Naive thymus-derived CD8-positive, alpha-beta T cell (primary cell): ENCODE measurements around the gene CCL26. TPM values are rescaled to one million over a fixed set of nuclear protein-coding genes. Genes with fewer than 3 reads are reported as not detected.
A peak's percentile ranks its signal among the peaks of the same experiment; 100 is the strongest.
"Not testable (repeated sequence)": the region's sequence is repeated elsewhere in the genome, so short reads cannot be mapped to it uniquely, and the experiment has no call there.

Experiments
- ATAC-seq, 2 donors: fragments of 150-1000 bp; cut with Tn5 transposase in 1 of 2; sonication (Bioruptor Pico), chemical (Tn5 transposase) in 1 of 2; 1 replicate in 1 of 2; 2 replicates in 1 of 2; pipeline ENCODE4 v1.10.0; 2021; ENCODE audit warnings: mild to moderate bottlenecking in 2 of 2, moderate library complexity in 2 of 2
- POLR2A ChIA-PET: fragments of 350-600 bp; sonication (Branson Sonifier 250); formaldehyde crosslinking; loops from one replicate; lab custom pipeline; 2021; ENCODE audit warnings: antibody characterized with exemption; lab: Charles Lee
- DNase-seq, 10 donors: peaks; one replicate each; pipeline versions ENCODE4 v3.0.0 to v3.0.0-alpha.2; 2020 to 2022
- H3K27ac Mint-ChIP-seq, 10 donors: one replicate each; pipeline ENCODE4 v1.8.0; 2020 to 2022; ENCODE audit warnings: mild to moderate bottlenecking in 10 of 10, mixed read lengths in 10 of 10, moderate library complexity in 4 of 10, inconsistent platforms in 1 of 10
- H3K27me3 Mint-ChIP-seq, 5 donors: one replicate each; pipeline ENCODE4 v1.8.0; 2021 to 2022; ENCODE audit warnings: mixed read lengths in 5 of 5
- H3K36me3 Mint-ChIP-seq, 3 donors: one replicate each; pipeline ENCODE4 v1.8.0; 2020 to 2022; ENCODE audit warnings: mixed read lengths in 3 of 3, mild to moderate bottlenecking in 2 of 3, inconsistent platforms in 1 of 3
- H3K4me1 Mint-ChIP-seq, 4 donors: one replicate each; pipeline ENCODE4 v1.8.0; 2021 to 2022; ENCODE audit warnings: mixed read lengths in 4 of 4
- H3K4me3 Mint-ChIP-seq, 10 donors: one replicate each; pipeline ENCODE4 v1.8.0; 2020 to 2022; ENCODE audit warnings: mild to moderate bottlenecking in 10 of 10, mixed read lengths in 10 of 10, moderate library complexity in 6 of 10, inconsistent platforms in 1 of 10
- H3K9me3 Mint-ChIP-seq, 9 donors: one replicate each; pipeline ENCODE4 v1.8.0; 2020 to 2022; ENCODE audit warnings: mixed read lengths in 9 of 9, mild to moderate bottlenecking in 3 of 9, inconsistent platforms in 1 of 9, moderate library complexity in 1 of 9
- polyA plus RNA-seq, 3 donors: library from polyadenylated mRNA; unstranded; fragments of 300-500 nt; fragmentation: Illumina TruSeq; gene quantifications; one replicate each; pipeline ENCODE4 v1.2.3, GENCODE V29; 2021
- total RNA-seq, 8 experiments: library from RNA in 2 of 8; stranded (reverse) in 2 of 8; gene quantifications; one replicate each; pipeline ENCODE4 v1.2.3 and lab custom pipeline; 2021 to 2026

Gene CCL26
- total and polyA plus RNA-seq, 5 experiments from 2014 or later = not detected

DNA sequence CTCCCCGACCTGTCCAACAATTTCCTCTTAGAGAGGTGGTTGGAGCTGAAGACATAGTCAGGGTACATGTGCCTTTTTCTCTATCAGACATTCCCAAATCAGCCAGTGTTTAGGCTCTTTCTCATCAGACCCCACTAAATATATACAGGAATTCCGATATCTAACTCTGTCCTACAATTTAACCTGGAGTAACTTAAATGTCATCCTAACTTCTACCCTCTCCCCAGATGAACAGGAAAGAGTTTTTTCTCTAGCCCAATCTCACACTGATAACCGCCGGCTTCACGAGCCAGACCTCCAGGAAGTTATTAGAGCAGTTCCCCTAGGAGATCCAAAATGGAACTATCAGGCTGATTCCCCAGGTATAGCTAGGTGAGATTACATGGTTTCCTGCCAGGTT, 11.0 kb upstream of the CCL26 start:
- POLR2A ChIA-PET, H3K4me3 Mint-ChIP-seq, DNase-seq, ATAC-seq, H3K4me1 Mint-ChIP-seq, H3K36me3 Mint-ChIP-seq, H3K9me3 Mint-ChIP-seq: not testable (repeated sequence)
- Mint-ChIP-seq H3K27ac (peak overlapping the region in 2 of 10 donors; percentile 4 to 73), H3K27me3 (peaks cover 2 to 33% (median 19%) of the 10 kb centered on the region in 5 donors)

GRCh38 chr7:75780647-75781273, 8.7 kb upstream of the CCL26 start:
- POLR2A ChIA-PET, H3K36me3 Mint-ChIP-seq, H3K9me3 Mint-ChIP-seq, H3K4me3 Mint-ChIP-seq, H3K27ac Mint-ChIP-seq, DNase-seq, ATAC-seq: not testable (repeated sequence)
- Mint-ChIP-seq H3K4me1 (peaks cover 0 to 24% (median 9%) of the 10 kb centered on the region in 4 donors), H3K27me3 (peaks cover 2 to 33% (median 19%) of the 10 kb centered on the region in 5 donors)

DNA sequence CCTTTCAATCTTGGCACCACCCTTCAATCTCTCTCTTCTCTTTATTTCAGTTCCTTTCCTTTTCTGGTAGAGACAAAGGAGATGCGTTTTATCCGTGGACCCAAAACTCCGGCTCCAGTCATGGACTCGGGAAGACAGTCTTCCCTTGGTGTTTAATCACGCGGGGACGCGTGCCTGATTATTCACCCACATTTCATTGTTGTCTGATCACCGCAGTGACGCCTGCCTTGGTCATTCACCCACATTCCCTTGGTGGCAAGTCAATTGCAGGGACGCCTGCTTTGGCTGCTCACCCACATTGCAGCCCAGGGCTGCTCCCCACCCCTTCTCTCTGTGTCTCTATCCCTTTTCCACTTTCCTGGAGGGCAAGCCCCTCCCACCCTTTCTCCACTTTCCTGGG, 7.5 kb upstream of the CCL26 start:
- H3K27me3 Mint-ChIP-seq = peaks cover 2 to 33% (median 19%) of the 10 kb centered on the region in 5 donors
- H3K36me3 Mint-ChIP-seq, ATAC-seq, DNase-seq, POLR2A ChIA-PET, H3K9me3 Mint-ChIP-seq, H3K4me3 Mint-ChIP-seq: not testable (repeated sequence)
- H3K27ac Mint-ChIP-seq = peak overlapping the region in 1 of 10 donors; percentile 17
- H3K4me1 Mint-ChIP-seq = peaks cover 0 to 28% (median 11%) of the 10 kb centered on the region in 4 donors

GRCh38 chr7:75779035-75779434, 7.0 kb upstream of the CCL26 start:
- Mint-ChIP-seq H3K27me3 (peaks cover 2 to 33% (median 19%) of the 10 kb centered on the region in 5 donors), H3K27ac (peak overlapping the region in 1 of 10 donors; percentile 17), H3K4me1 (peaks cover 0 to 28% (median 11%) of the 10 kb centered on the region in 4 donors)
- POLR2A ChIA-PET = interaction anchor here (0.7 kb wide), 1 partner anchor 1457 kb away, joined by 4 read pairs; no protein-coding TSS in a partner anchor
- not testable (repeated sequence) for H3K4me3 Mint-ChIP-seq, ATAC-seq, H3K9me3 Mint-ChIP-seq, H3K36me3 Mint-ChIP-seq, DNase-seq

- peak overlapping the region in 5 of 10 donors; percentile 17 to 59 (median 40) for H3K27ac Mint-ChIP-seq
These were observed 4.4 kb upstream of the CCL26 start for GRCh38 chr7:75776295-75776971.

GRCh38 chr7:75773958-75774357, 1.9 kb upstream of the CCL26 start:
- H3K27me3 Mint-ChIP-seq, DNase-seq, H3K4me3 Mint-ChIP-seq, ATAC-seq, H3K9me3 Mint-ChIP-seq, H3K27ac Mint-ChIP-seq, H3K36me3 Mint-ChIP-seq, POLR2A ChIA-PET: not testable (repeated sequence)
- H3K4me1 Mint-ChIP-seq = peaks cover 0 to 26% (median 9%) of the 10 kb centered on the region in 4 donors

More at GRCh38 chr7:75776295-75776971, 4.4 kb upstream of the CCL26 start:
- POLR2A ChIA-PET = no interaction called here
- no peaks in the 10 kb centered on the region for H3K36me3 Mint-ChIP-seq
- peaks cover 0 to 16% (median 6%) of the 10 kb centered on the region in 5 donors for H3K27me3 Mint-ChIP-seq
- DNase-seq (peak in 3 of 10 donors; percentile 7 to 25 (median 24)), ATAC-seq (peak; percentile 42 to 67)
- no peaks in the 10 kb centered on the region for H3K9me3 Mint-ChIP-seq
- peaks cover 0 to 30% (median 11%) of the 10 kb centered on the region in 4 donors for H3K4me1 Mint-ChIP-seq
- H3K4me3 Mint-ChIP-seq = peak overlapping the region in 2 of 10 donors; percentile 3 to 16

DNA sequence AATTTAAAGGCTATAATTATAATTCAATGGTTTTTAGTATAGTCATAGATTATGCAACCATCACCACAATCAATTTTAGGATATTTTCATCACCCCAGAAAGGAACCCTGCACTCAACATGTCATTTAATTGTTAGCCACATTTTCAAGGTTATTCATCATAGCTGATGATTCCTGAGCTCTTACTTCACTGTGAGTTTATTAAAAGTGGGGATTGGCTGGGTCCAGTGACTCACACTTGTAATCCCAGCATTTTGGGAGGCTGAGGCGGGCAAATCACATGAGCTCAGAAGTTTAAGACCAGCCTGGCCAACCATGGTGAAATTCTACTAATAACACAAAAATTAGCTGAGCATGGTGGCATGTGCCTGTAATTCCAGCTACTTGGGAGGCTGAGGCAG, 787 bp downstream of the CCL26 start:
- no peak for ATAC-seq

GRCh38 chr7:75762350-75762917, 9.6 kb downstream of the CCL26 start:
- H3K4me3 Mint-ChIP-seq = no peak overlapping the region
- peaks cover 0 to 4% (median 0%) of the 10 kb centered on the region in 5 donors for H3K27me3 Mint-ChIP-seq
- no peak overlapping the region for H3K27ac Mint-ChIP-seq
- H3K4me1 Mint-ChIP-seq = peaks cover 4 to 8% (median 5%) of the 10 kb centered on the region in 4 donors
- ATAC-seq (peak; percentile 80 to 84), DNase-seq (peak in 3 of 10 donors; percentile 34 to 53 (median 51))
- POLR2A ChIA-PET = interaction anchor here (0.5 kb wide), 1 partner anchor 23 kb away, joined by 4 read pairs; no protein-coding TSS in a partner anchor
- no peaks in the 10 kb centered on the region for H3K9me3 Mint-ChIP-seq
- no peaks in the 10 kb centered on the region for H3K36me3 Mint-ChIP-seq

More for the DNA sequence above, 787 bp downstream of the CCL26 start:
- H3K9me3 Mint-ChIP-seq = no peaks in the 10 kb centered on the region
- POLR2A ChIA-PET = no interaction called here
- no peak overlapping the region for H3K27ac Mint-ChIP-seq
- H3K27me3 Mint-ChIP-seq = no peaks in the 10 kb centered on the region
- peaks cover 0 to 10% (median 3%) of the 10 kb centered on the region in 4 donors for H3K4me1 Mint-ChIP-seq
- no peak for DNase-seq
- H3K36me3 Mint-ChIP-seq = no peaks in the 10 kb centered on the region
- no peak overlapping the region for H3K4me3 Mint-ChIP-seq

- DNase-seq, H3K4me3 Mint-ChIP-seq, H3K9me3 Mint-ChIP-seq, H3K36me3 Mint-ChIP-seq, H3K27ac Mint-ChIP-seq, H3K4me1 Mint-ChIP-seq, ATAC-seq, POLR2A ChIA-PET, H3K27me3 Mint-ChIP-seq: not testable (repeated sequence)
These were observed 10.2 kb downstream of the CCL26 start for GRCh38 chr7:75761801-75762200.

- H3K4me3 Mint-ChIP-seq = no peak overlapping the region
- no peaks in the 10 kb centered on the region for H3K9me3 Mint-ChIP-seq
- POLR2A ChIA-PET = no interaction called here
- DNase-seq (no peak), ATAC-seq (no peak)
- no peaks in the 10 kb centered on the region for H3K36me3 Mint-ChIP-seq
- peaks cover 4 to 8% (median 5%) of the 10 kb centered on the region in 4 donors for H3K4me1 Mint-ChIP-seq
- H3K27ac Mint-ChIP-seq = no peak overlapping the region
- H3K27me3 Mint-ChIP-seq = peaks cover 0 to 4% (median 0%) of the 10 kb centered on the region in 5 donors
These were observed 13.5 kb downstream of the CCL26 start for GRCh38 chr7:75758491-75758890.

GRCh38 chr7:75757860-75758259, 14.2 kb downstream of the CCL26 start:
- no peak for ATAC-seq
- Mint-ChIP-seq H3K27me3 (peaks cover 0 to 4% (median 0%) of the 10 kb centered on the region in 5 donors), H3K27ac (peak overlapping the region in 2 of 10 donors; percentile 35 to 66), H3K4me3 (no peak overlapping the region), H3K36me3 (no peaks in the 10 kb centered on the region), H3K9me3 (no peaks in the 10 kb centered on the region), H3K4me1 (peaks cover 4 to 8% (median 5%) of the 10 kb centered on the region in 4 donors)
- POLR2A ChIA-PET = no interaction called here
- DNase-seq = no peak

DNA sequence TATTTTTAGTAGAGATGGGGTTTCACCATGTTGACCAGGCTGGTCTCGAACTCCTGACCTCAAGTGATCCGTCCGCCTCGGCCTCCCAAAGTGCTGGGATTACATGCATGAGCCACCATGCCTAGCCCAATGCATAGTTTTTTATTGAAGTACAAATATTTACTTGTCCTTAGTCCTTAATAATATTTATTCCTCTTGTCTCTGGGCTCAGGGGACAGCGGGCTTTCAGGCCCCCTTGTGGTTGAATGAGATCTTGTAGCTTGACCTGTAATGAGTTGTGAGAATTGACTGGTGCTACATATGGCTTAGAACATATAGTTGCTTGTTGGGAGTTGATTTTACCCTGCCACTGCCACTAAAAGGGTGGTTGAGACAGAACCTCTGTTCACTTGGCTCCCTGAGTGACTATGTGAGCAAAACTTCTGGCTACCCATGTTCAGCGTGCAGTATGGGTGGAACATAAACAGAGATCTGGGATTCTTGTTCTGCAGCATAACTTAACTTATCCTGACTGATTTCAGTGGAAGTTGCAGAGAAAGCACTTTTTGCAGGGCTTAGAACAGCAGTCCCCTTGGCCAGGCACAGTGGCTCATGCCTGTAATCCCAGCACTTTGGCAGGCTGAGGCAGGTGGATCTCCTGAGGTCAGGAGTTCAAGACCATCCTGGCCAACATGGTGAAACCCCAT, 14.9 kb downstream of the CCL26 start:
- H3K9me3 Mint-ChIP-seq = no peaks in the 10 kb centered on the region
- POLR2A ChIA-PET = no interaction called here
- peaks cover 0 to under 1% (median 0%) of the 10 kb centered on the region in 5 donors for H3K27me3 Mint-ChIP-seq
- H3K36me3 Mint-ChIP-seq = no peaks in the 10 kb centered on the region
- ATAC-seq (no peak), DNase-seq (no peak)
- no peak overlapping the region for H3K4me3 Mint-ChIP-seq
- H3K4me1 Mint-ChIP-seq = peaks cover under 1 to 3% (median under 1%) of the 10 kb centered on the region in 4 donors
- peak overlapping the region in 1 of 10 donors; percentile 66 for H3K27ac Mint-ChIP-seq
